Motor neuron (in vitro differentiated cells): Measurements from ENCODE around the gene BTBD9. TPM values are rescaled to one million over a fixed set of nuclear protein-coding genes. Genes with fewer than 3 reads are reported as not detected.

Experiments
- ATAC-seq, 8 experiments: fragments of 200-7000 bp; cut with Tn5 transposase; replicated peaks in 6 of 8; 2 replicates each; pipeline ENCODE4 v1.8.0; 2021; ENCODE audit warnings: mild to moderate bottlenecking in 8 of 8, moderate library complexity in 8 of 8
- H3K27ac ChIP-seq, 2 donors: fragments of 250-450 bp; sonication (Bioruptor Pico); 2 replicates each; pipeline ENCODE4 v1.9.0; 2021; ENCODE audit warnings: antibody characterized with exemption in 2 of 2, mild to moderate bottlenecking in 2 of 2, moderate library complexity in 1 of 2
- H3K4me1 ChIP-seq, 2 donors: fragments of 250-450 bp; sonication (Bioruptor Pico); replicated peaks in 1 of 2; 2 replicates each; pipeline ENCODE4 v1.6.1; 2021; ENCODE audit warnings: antibody characterized with exemption in 2 of 2, mild to moderate bottlenecking in 2 of 2, moderate library complexity in 1 of 2
- H3K4me3 ChIP-seq, 5 donors: fragments of 250-450 bp; sonication (Bioruptor Pico); 2 replicates each; pipeline ENCODE4 v1.9.0; 2021; ENCODE audit warnings: antibody characterized with exemption in 5 of 5, mild to moderate bottlenecking in 5 of 5, moderate library complexity in 4 of 5
- WGBS, 10 experiments: fragments of 450-650 bp; shearing (Covaris generic); methylation state at CpG; one replicate each; pipeline ENCODE4 v1.0.0; 2022; 5-methylcytosine and 5-hydroxymethylcytosine counted together
- in situ Hi-C, 9 experiments: fragments of 400-800 bp; cut with MboI; loops; one replicate each; pipeline ENCODE4 v1.15.0; 2021; ENCODE audit warnings: low sequenced_read_pairs in 9 of 9, low pct_unique_long_range_greater_than_20kb in 2 of 9; ENCODE audit not compliant: unreplicated experiment in 9 of 9
- total RNA-seq, 8 experiments: library from RNA; unstranded; fragments of 300-600 nt; gene quantifications; 2 replicates each; pipeline versions ENCODE4 v1.2.3 to v1.2.4, GENCODE V29; 2022

Gene BTBD9
- total RNA-seq, 8 experiments from 2014 or later, result 3.8 to 13.0 (median 9.0) TPM

GRCh38 chr6:38187325-38187724 lies 452.4 kb downstream of the BTBD9 start:
- ATAC-seq, result peak in 5 of 8 experiments; percentile 43 to 74 (median 70)
- Histone ChIP-seq H3K4me3 (no peak overlapping the region), H3K27ac (no peak overlapping the region), H3K4me1 (peaks cover 29 to 50% of the 10 kb centered on the region in 2 donors)
- 39 to 88% (median 50%) methylated on average over 2 to 7 of the region's 8 CpGs; no CpG with 5 or more reads in 3 of the 10 experiments for WGBS, 10 experiments
- in situ Hi-C loops, result loop anchor here in 1 of 9 experiments (25.0 kb wide), 1 partner anchor 300 kb away; no protein-coding TSS in a partner anchor

- in situ Hi-C loops, result loop anchor here in 1 of 9 experiments (25.0 kb wide), 1 partner anchor 302 kb away; no protein-coding TSS in a partner anchor
- Histone ChIP-seq H3K4me3 (no peak overlapping the region), H3K4me1 (peaks cover 25 to 45% of the 10 kb centered on the region in 2 donors), H3K27ac (no peak overlapping the region)
- 72 to 100% (median 93%) methylated on average over 1 to 8 of the region's 8 CpGs; no CpG with 5 or more reads in 1 of the 10 experiments for WGBS, 10 experiments
- ATAC-seq, result no peak
Measured at GRCh38 chr6:38185752-38186151, 454.0 kb downstream of the BTBD9 start.

DNA sequence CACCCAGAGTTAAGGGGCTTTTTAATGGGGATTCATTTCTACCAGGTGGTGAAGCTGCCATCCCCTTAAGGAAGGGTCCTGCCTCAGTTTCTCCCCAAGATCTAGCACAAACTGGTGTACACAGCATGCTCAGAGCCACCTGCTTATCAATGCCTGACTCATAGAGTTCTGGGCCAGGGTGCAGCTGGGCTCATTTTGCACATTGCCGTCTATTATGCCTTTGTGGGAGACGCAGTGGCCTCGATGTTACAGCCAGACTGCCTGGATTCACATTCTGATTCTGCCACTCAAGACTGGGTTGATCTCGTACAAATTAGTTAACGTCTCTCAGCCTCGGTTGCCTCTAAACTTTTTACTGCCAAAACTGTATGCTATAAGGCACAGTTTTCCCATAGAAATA lies 454.5 kb downstream of the BTBD9 start:
- no peak overlapping the region for H3K27ac ChIP-seq
- in situ Hi-C loops, result loop anchor here in 1 of 9 experiments (25.0 kb wide), 1 partner anchor 302 kb away; no protein-coding TSS in a partner anchor
- H3K4me3 ChIP-seq, result no peak overlapping the region
- 50 to 100% (median 87%) methylated on average over 1 to 5 of the region's 6 CpGs; no CpG with 5 or more reads in 5 of the 10 experiments for WGBS, 10 experiments
- peaks cover 30 to 46% of the 10 kb centered on the region in 2 donors for H3K4me1 ChIP-seq
- no peak for ATAC-seq

GRCh38 chr6:38184585-38185080 lies 455.1 kb downstream of the BTBD9 start:
- peak in 5 of 8 experiments; percentile 30 to 68 (median 34) for ATAC-seq
- no peak overlapping the region for H3K27ac ChIP-seq
- WGBS, 10 experiments, result 54 to 88% (median 71%) methylated on average over 3 to 6 of the region's 11 CpGs; no CpG with 5 or more reads in 4 of the 10 experiments
- H3K4me3 ChIP-seq, result no peak overlapping the region
- in situ Hi-C loops, result loop anchor here in 1 of 9 experiments (25.0 kb wide), 1 partner anchor 303 kb away; no protein-coding TSS in a partner anchor
- peaks cover 35 to 49% of the 10 kb centered on the region in 2 donors for H3K4me1 ChIP-seq

- WGBS, 10 experiments, result 51 to 100% (median 89%) methylated on average over 1 to 9 of the region's 13 CpGs; no CpG with 5 or more reads in 2 of the 10 experiments
- Histone ChIP-seq H3K27ac (no peak overlapping the region), H3K4me3 (no peak overlapping the region), H3K4me1 (peaks cover 35 to 47% of the 10 kb centered on the region in 2 donors)
- in situ Hi-C loops, result loop anchor here in 1 of 9 experiments (25.0 kb wide), 1 partner anchor 303 kb away; no protein-coding TSS in a partner anchor
- peak in 1 of 8 experiments; percentile 19 for ATAC-seq
Measured at GRCh38 chr6:38183856-38184584, 455.7 kb downstream of the BTBD9 start.

- Histone ChIP-seq H3K4me3 (no peak overlapping the region), H3K4me1 (peaks cover 34 to 43% of the 10 kb centered on the region in 2 donors), H3K27ac (no peak overlapping the region)
- 70 to 100% (median 95%) methylated on average over 1 to 5 of the region's 6 CpGs; no CpG with 5 or more reads in 4 of the 10 experiments for WGBS, 10 experiments
- in situ Hi-C loops, result loop anchor here in 1 of 9 experiments (25.0 kb wide), 1 partner anchor 305 kb away; no protein-coding TSS in a partner anchor
- ATAC-seq, result no peak
Measured at GRCh38 chr6:38182426-38182825, 457.3 kb downstream of the BTBD9 start.

DNA sequence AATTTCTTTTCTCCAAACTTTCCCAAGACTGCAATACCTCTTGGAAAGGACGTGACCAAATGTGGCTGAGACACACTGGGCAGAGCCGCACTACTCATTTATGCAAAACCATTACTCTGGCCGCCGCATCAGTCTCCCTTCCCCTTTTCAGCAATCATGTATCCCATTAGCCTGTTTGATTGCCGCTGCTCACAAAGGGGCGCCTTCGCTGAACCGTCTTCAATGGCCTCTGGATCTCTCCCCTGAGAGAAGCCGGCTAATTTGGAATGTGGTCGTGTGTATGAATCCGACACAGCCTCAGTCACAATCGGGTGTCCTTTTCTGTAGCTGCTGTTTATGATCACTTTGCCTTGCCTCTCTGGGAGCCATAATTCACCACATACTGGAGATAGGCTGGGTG lies 459.1 kb downstream of the BTBD9 start:
- in situ Hi-C loops, result loop anchor here in 1 of 9 experiments (25.0 kb wide), 1 partner anchor 307 kb away; no protein-coding TSS in a partner anchor
- Histone ChIP-seq H3K4me1 (peaks cover 44 to 45% of the 10 kb centered on the region in 2 donors), H3K4me3 (no peak overlapping the region), H3K27ac (peak overlapping the region; percentile 34 to 51)
- 12 to 100% (median 34%) methylated on average over 1 to 9 of the region's 12 CpGs; no CpG with 5 or more reads in 3 of the 10 experiments for WGBS, 10 experiments
- ATAC-seq, result peak in 5 of 8 experiments; percentile 43 to 76 (median 57)

DNA sequence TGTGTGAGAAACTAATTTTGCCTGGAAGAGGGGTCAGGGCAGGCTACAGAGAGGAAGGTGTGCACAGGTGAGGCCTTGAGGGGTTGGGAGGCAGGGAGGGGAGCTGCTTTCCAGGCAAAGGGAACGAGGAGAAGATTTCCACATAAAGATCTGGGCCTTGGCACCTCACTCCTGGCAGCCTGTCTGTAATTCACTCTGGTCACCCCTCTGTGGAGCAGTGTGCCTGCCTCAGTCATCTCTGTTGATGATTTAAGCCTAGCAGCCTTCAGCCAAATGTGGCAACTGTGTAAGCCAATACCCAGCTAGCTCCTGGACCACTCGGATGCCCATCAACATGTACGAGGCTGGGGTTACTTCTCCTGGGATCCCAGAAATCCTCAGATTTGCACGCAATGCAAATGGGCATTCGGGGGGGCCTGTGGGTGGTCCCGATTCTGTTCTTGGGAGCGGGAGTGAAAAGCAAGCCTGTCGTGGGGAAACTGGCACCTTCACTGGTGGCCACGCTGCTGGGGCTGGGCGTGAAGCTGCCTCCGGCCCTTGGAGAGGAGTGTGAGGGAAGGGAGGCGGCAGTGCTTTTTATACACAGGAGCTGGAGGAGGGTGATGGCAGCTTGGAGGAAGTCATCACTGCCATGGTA lies 459.8 kb downstream of the BTBD9 start:
- in situ Hi-C loops, result loop anchor here in 1 of 9 experiments (25.0 kb wide), 1 partner anchor 307 kb away; no protein-coding TSS in a partner anchor
- no peak overlapping the region for H3K4me3 ChIP-seq
- ATAC-seq, result no peak
- peak overlapping the region in 1 of 2 donors; percentile 21 for H3K27ac ChIP-seq
- H3K4me1 ChIP-seq, result peaks cover 39 to 44% of the 10 kb centered on the region in 2 donors
- 60 to 100% (median 92%) methylated on average over 1 to 8 of the region's 12 CpGs; no CpG with 5 or more reads in 3 of the 10 experiments for WGBS, 10 experiments

GRCh38 chr6:38179300-38179699 lies 460.4 kb downstream of the BTBD9 start:
- H3K4me3 ChIP-seq, result no peak overlapping the region
- H3K4me1 ChIP-seq, result peaks cover 33 to 42% of the 10 kb centered on the region in 2 donors
- no peak overlapping the region for H3K27ac ChIP-seq
- in situ Hi-C loops, result loop anchor here in 1 of 9 experiments (25.0 kb wide), 1 partner anchor 308 kb away; no protein-coding TSS in a partner anchor
- no peak for ATAC-seq
- WGBS, 10 experiments, result 92 to 100% (median 95%) methylated on average over 2 to 7 of the region's 7 CpGs; no CpG with 5 or more reads in 5 of the 10 experiments

GRCh38 chr6:38178584-38178886 lies 461.2 kb downstream of the BTBD9 start:
- no peak for ATAC-seq
- Histone ChIP-seq H3K27ac (no peak overlapping the region), H3K4me1 (peaks cover 32 to 41% of the 10 kb centered on the region in 2 donors), H3K4me3 (no peak overlapping the region)
- WGBS, 10 experiments, result 100% methylated on average over 1 of the region's 2 CpGs; no CpG with 5 or more reads in 9 of the 10 experiments
- in situ Hi-C loops, result loop anchor here in 1 of 9 experiments (25.0 kb wide), 1 partner anchor 309 kb away; no protein-coding TSS in a partner anchor

DNA sequence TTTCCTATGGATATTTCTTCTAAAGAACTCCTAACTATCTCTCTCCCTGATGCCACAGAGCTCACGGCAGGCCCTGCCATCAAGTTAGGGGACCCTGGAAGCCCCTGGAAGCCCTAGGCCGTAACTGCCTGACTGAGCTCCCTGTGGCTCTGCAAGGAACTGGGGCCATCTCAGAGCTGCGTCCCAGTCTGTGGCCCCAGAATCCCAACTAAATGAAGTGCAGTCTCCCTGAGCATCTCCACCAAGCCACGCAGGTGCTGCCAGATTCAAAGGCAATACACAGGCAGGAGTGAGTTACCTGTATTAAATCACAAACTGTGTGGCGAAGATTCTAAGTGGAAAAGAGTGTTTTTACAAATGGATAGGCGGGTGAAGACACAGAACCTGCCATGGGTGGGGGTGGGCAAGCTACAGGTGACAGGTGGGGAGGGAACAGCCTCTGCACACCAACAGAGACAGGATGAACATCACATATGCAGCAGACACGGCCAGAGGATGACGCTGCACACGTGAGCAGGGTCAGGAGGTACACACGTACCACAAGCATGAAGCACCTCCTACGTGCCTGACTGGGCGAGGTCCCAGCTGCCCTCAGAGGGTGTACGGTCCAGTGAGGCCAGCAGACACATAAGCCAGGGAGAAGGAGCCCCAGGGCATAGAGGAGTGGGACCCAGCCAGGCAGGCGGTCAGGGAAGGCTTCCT lies 461.7 kb downstream of the BTBD9 start:
- Histone ChIP-seq H3K4me3 (no peak overlapping the region), H3K27ac (peak overlapping the region in 1 of 2 donors; percentile 71), H3K4me1 (peaks cover 32 to 42% of the 10 kb centered on the region in 2 donors)
- in situ Hi-C loops, result loop anchor here in 1 of 9 experiments (25.0 kb wide), 1 partner anchor 309 kb away; no protein-coding TSS in a partner anchor
- 56 to 96% (median 78%) methylated on average over 1 to 5 of the region's 14 CpGs; no CpG with 5 or more reads in 4 of the 10 experiments for WGBS, 10 experiments
- no peak for ATAC-seq
